Fibroblast of lung (primary cell): Measurements from ENCODE around the gene RAB34. TPM values are rescaled to one million over a fixed set of nuclear protein-coding genes. Genes with fewer than 3 reads are reported as not detected.

Experiments
- DNase-seq, 2 donors: peaks; one replicate each; pipeline versions ENCODE4 v3.0.0 to v3.0.0-alpha.2; 2010; ENCODE audit warnings: low read depth in 2 of 2
- H2AFZ ChIP-seq: 2 replicates; pipeline ENCODE4 v1.5.1; 2012; ENCODE audit warnings: low read length, control low read depth, inconsistent platforms
- H3K27ac ChIP-seq: 2 replicates; pipeline ENCODE4 v1.5.1; 2011; ENCODE audit warnings: low read length, control low read depth; ENCODE audit not compliant: insufficient read depth
- H3K27me3 ChIP-seq: 2 replicates; pipeline ENCODE4 v1.5.1; 2011; ENCODE audit warnings: mild to moderate bottlenecking, low read length; ENCODE audit not compliant: control insufficient read depth, insufficient read depth
- H3K36me3 ChIP-seq: 2 replicates; pipeline ENCODE4 v1.5.1; 2011; ENCODE audit warnings: low read length; ENCODE audit not compliant: control insufficient read depth, insufficient read depth
- H3K4me1 ChIP-seq: 2 replicates; pipeline ENCODE4 v1.5.1; 2011; ENCODE audit warnings: low read length; ENCODE audit not compliant: control insufficient read depth, insufficient read depth; ENCODE audit errors: extremely low read depth
- H3K4me2 ChIP-seq: 2 replicates; pipeline ENCODE4 v1.5.1; 2011; ENCODE audit warnings: low read length, control low read depth; ENCODE audit not compliant: insufficient read depth; ENCODE audit errors: extremely low read depth
- H3K4me3 ChIP-seq, 4 experiments: fragments of 200-600 bp in 1 of 4; sonication (generic) in 1 of 4; replicated peaks in 1 of 4; 2 replicates each; pipeline ENCODE4 v1.5.1; 2011 to 2016; ENCODE audit warnings: low read length in 4 of 4, low read depth in 3 of 4, mild to moderate bottlenecking in 3 of 4, control low read depth in 2 of 4, inconsistent platforms in 1 of 4, mixed read lengths in 1 of 4; ENCODE audit not compliant: insufficient read depth in 1 of 4; ENCODE audit errors: control extremely low read depth in 1 of 4
- H3K79me2 ChIP-seq: 2 replicates; pipeline ENCODE4 v1.5.1; 2012; ENCODE audit warnings: mild to moderate bottlenecking, low read length, inconsistent platforms; ENCODE audit not compliant: control insufficient read depth, insufficient read depth
- H3K9ac ChIP-seq: 2 replicates; pipeline ENCODE4 v1.5.1; 2011; ENCODE audit warnings: mild to moderate bottlenecking, low read length, control low read depth; ENCODE audit not compliant: insufficient read depth
- H3K9me3 ChIP-seq: 2 replicates; pipeline ENCODE4 v1.5.1; 2012; ENCODE audit warnings: low read depth, low read length; ENCODE audit not compliant: control insufficient read depth, insufficient read depth
- H4K20me1 ChIP-seq: 2 replicates; pipeline ENCODE4 v1.5.1; 2011; ENCODE audit warnings: low read length; ENCODE audit not compliant: control insufficient read depth, insufficient read depth; ENCODE audit errors: extremely low read depth
- EZH2 ChIP-seq: IDR thresholded peaks from 2 replicates; pipeline ENCODE4 v1.5.1; 2012; ENCODE audit warnings: low read length, control low read depth, mild to moderate bottlenecking; ENCODE audit errors: missing control alignments
- polyA plus RNA-seq, 2 donors: library from polyadenylated mRNA; depleted of rRNA in 1 of 2; stranded (reverse) in 1 of 2; unstranded in 1 of 2; fragments of >200 nt; gene quantifications; 2 replicates each; pipeline ENCODE4 v1.2.1, GENCODE V29; 2011 to 2012; ENCODE audit warnings: missing spikeins in 1 of 2
- total RNA-seq: library from RNA; depleted of rRNA; stranded (reverse); fragments of >200 nt; gene quantifications from 2 replicates; pipeline ENCODE4 v1.2.1, GENCODE V29; 2014
- TF ChIP-seq, protein P1 (sequence below), 2 donors: IDR thresholded peaks in 1 of 2; conservative IDR thresholded peaks in 1 of 2; 1 replicate in 1 of 2; 2 replicates in 1 of 2; pipeline ENCODE4 v1.5.1; 2011 to 2012; ENCODE audit warnings: low read length in 2 of 2, control low read depth in 1 of 2, inconsistent platforms in 1 of 2, low read depth in 1 of 2, mild to moderate bottlenecking in 1 of 2

Gene RAB34
- total and polyA plus RNA-seq, 2 donors (not counting 1 experiment from before 2014, with no cell fraction given), result 174 to 287 TPM

DNA sequence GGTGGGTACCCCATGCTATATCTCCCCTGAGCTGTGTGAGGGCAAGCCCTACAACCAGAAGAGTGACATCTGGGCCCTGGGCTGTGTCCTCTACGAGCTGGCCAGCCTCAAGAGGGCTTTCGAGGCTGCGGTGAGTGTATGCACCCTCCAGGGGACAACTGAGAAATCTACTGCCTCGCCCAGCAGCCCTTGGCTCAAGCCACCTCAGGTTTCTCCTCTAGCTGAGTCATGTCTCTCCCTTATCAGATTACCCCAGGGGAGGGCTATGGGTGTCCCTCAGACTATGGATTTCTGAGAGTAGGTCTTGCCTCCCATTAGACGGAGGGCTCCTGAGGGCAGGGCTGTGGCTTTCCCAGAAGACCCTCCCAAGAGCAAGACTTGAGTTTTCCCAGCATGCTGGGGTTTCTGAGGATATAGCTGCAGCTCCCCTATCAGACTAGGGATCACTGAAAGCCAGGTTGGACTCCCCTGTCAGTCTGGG is 17.6 kb upstream of the RAB34 start:
- no peak for DNase-seq
- Histone ChIP-seq H3K4me1 (no peaks in the 10 kb centered on the region), H3K4me3 (no peak overlapping the region), H3K4me2 (no peak overlapping the region), H2AFZ (no peak overlapping the region), H3K79me2 (no peaks in the 10 kb centered on the region), H3K9me3 (no peaks in the 10 kb centered on the region), H3K27me3 (no peaks in the 10 kb centered on the region), H4K20me1 (no peaks in the 10 kb centered on the region), H3K27ac (no peak overlapping the region), H3K9ac (no peak overlapping the region), H3K36me3 (no peaks in the 10 kb centered on the region)
- TF ChIP-seq, protein P1, sequence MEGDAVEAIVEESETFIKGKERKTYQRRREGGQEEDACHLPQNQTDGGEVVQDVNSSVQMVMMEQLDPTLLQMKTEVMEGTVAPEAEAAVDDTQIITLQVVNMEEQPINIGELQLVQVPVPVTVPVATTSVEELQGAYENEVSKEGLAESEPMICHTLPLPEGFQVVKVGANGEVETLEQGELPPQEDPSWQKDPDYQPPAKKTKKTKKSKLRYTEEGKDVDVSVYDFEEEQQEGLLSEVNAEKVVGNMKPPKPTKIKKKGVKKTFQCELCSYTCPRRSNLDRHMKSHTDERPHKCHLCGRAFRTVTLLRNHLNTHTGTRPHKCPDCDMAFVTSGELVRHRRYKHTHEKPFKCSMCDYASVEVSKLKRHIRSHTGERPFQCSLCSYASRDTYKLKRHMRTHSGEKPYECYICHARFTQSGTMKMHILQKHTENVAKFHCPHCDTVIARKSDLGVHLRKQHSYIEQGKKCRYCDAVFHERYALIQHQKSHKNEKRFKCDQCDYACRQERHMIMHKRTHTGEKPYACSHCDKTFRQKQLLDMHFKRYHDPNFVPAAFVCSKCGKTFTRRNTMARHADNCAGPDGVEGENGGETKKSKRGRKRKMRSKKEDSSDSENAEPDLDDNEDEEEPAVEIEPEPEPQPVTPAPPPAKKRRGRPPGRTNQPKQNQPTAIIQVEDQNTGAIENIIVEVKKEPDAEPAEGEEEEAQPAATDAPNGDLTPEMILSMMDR (conservative IDR thresholded peaks at IDR 0.05 in 1 of 2, IDR thresholded peaks at IDR 0.05 in 1 of 2; ENCODE audit: low read depth in 1 of 2, low read length in 2 of 2), result no peak
- TF ChIP-seq EZH2, result no peak

DNA sequence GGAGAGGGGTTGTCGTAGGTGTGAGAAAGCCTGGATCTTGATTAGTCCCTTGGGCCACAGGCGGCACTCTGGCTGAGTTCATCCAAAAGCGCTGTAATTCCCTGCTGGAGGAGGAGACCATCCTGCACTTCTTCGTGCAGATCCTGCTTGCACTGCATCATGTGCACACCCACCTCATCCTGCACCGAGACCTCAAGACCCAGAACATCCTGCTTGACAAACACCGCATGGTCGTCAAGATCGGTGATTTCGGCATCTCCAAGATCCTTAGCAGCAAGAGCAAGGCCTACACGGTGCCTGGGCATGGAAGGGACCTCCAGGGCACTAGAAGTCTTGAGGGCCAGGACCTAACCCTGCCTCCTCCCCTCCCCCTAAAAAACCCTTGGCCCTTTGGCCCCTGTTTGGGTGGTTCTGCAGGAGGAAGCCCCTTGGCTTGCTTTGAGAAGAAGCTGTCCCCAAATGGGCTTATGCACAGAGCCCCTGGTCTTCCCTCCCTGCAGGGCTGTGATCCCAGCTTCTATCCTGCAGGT is 17.1 kb upstream of the RAB34 start:
- no peaks in the 10 kb centered on the region for H3K9me3 ChIP-seq
- no peaks in the 10 kb centered on the region for H3K36me3 ChIP-seq
- no peak overlapping the region for H3K9ac ChIP-seq
- H3K4me1 ChIP-seq, result no peaks in the 10 kb centered on the region
- TF ChIP-seq, protein P1 (conservative IDR thresholded peaks at IDR 0.05 in 1 of 2, IDR thresholded peaks at IDR 0.05 in 1 of 2; ENCODE audit: low read depth in 1 of 2, low read length in 2 of 2), result no peak
- no peak for TF ChIP-seq EZH2
- DNase-seq, result no peak
- H3K27ac ChIP-seq, result no peak overlapping the region
- H3K4me3 ChIP-seq, result no peak overlapping the region
- no peak overlapping the region for H2AFZ ChIP-seq
- no peaks in the 10 kb centered on the region for H3K27me3 ChIP-seq
- H3K79me2 ChIP-seq, result no peaks in the 10 kb centered on the region
- H4K20me1 ChIP-seq, result no peaks in the 10 kb centered on the region
- H3K4me2 ChIP-seq, result no peak overlapping the region

DNA sequence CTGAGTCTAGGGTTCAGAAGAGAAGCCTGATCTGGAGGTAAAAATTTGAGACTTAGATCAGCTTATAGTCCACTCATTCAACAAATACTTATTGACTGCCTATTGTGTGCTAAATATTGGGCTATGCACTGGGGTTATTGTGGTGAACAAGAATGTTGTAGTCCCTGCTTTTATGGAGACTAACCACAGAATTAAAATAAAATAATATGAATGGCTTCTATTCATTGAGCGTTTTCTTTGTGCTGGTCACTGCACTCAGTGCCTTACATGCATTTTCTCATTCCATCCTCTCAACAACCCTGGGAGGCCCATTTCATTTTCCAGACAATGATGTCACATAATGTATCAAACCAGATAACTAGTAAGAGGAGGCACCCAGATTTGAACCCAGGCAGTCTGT is 15.7 kb upstream of the RAB34 start:
- H3K36me3 ChIP-seq, result no peaks in the 10 kb centered on the region
- no peaks in the 10 kb centered on the region for H3K79me2 ChIP-seq
- no peaks in the 10 kb centered on the region for H3K9me3 ChIP-seq
- DNase-seq, result no peak
- no peaks in the 10 kb centered on the region for H4K20me1 ChIP-seq
- H3K4me3 ChIP-seq, result no peak overlapping the region
- no peak overlapping the region for H3K4me2 ChIP-seq
- H3K27ac ChIP-seq, result no peak overlapping the region
- H3K9ac ChIP-seq, result no peak overlapping the region
- no peak overlapping the region for H2AFZ ChIP-seq
- no peaks in the 10 kb centered on the region for H3K27me3 ChIP-seq
- H3K4me1 ChIP-seq, result no peaks in the 10 kb centered on the region
- TF ChIP-seq EZH2, result no peak
- TF ChIP-seq, protein P1 (conservative IDR thresholded peaks at IDR 0.05 in 1 of 2, IDR thresholded peaks at IDR 0.05 in 1 of 2; ENCODE audit: low read depth in 1 of 2, low read length in 2 of 2), result no peak
